T-helper 1 cell treated with Interleukin-12 subunit alpha and Interleukin-12 subunit beta and Interleukin-4 antibody, amounts not matched to agents 30 ng/mL and 1 ng/mL, for 36 hours (primary cell): ENCODE results near the gene NT5C3B. TPM values are rescaled to one million over a fixed set of nuclear protein-coding genes. Genes with fewer than 3 reads are reported as not detected.

ENCODE experiments used
- intact Hi-C: fragments of 100-400 bp; cut with micrococcal nuclease; formaldehyde crosslinking; loops from one replicate; pipeline ENCODE4 v1.15.1; 2024
- total RNA-seq: library from RNA; stranded (reverse); gene quantifications from 2 replicates; pipeline ENCODE4 v1.2.3, GENCODE V29; 2022

The NT5C3B gene
- total RNA-seq, 1 donor from 2014 or later, result 24.9 TPM

DNA sequence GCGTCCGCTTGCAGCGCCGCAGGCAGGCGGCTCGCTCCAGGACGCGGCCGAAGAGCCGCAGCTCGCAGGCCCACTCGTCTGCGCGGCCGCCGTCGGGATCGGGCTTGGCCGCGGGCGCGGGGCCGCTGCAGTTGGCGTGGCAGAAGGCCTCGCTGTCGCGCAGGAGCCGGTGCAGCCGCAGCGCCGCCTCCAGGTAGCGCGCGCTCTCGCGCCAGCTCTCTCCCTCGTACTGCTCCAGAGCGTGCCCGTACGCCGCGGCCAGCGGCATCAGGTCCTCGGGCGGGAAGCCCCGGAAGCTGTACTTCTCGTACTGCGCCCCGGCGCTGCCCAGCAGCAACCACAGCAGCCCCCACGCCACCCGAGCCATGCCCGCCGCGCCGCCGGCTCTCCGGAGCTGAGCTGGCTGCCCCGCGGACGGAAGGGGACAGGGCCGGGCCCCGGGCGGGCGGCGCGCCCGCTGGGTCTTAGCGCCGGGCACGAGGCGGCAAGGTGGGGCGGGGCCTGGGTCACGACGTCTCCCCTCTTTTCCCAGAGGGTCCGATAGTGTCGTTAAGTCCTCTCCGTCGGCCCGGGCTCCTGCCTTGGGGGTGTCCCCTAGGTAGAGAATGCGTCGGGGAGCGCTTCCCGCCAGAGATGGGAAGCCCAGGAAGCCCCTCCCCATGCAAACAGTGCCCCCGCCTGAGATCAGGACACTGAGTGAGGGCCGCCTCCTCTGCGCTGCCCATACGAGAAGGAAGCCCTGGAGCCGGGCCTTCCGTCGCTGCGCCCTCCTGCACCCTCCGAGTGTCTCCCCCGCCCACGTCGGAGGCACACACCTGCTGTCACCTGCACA lies 24.3 kb downstream of the NT5C3B start, which contains the start of gene P3H4:
P3H4 (minus strand) TSS at position 401 of the 832 bp plus-strand sequence; CDS start at position 367, 34 bp downstream.
- intact Hi-C loops, result loop anchor here (1.0 to 2.0 kb wide), 3 partner anchors 25 to 53 kb away; partner anchors contain the start of genes JUP, KLHL11 and NT5C3B

DNA sequence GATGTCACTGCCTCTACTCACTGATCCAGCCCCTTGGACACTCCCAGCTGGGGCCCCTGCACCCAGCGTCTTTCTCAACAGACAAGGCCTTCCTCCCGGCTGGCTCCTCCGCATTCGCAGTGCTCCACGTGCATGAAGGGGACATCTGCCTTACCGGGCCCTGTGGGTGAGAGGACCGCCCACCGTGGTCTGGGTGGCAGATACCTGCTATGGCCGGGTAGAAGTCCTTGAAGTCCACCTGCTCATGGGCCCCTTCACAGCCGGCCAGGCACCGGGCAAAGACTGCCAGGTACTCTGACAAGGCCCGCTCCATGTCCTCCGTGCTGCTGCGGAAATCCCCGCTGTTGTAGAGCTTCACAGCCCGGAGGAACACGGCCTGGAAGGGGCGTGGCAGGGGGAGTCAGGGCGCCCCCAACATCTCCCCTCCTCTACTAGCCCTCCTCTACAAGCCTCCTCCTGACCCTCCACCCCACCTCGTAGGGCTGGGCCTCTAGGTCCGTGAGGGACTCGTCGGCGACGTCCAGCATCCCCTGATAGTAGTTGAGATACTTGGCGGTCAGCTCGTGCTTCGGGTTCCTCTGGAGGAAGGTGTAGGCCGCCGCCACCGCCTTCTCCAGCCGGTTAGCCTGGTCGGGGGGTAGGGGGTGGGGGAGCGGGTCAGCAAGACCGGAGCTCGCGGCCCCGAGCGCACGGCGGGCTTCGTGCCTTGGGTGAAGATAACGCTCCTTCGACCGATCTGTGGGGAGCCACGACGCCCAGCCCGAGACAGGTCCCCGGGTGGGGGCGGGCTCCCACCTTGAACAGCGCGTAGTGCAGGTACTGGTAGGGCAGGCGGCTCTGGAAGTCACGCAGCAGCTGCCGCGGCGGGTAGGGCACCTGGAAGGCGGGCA lies 25.1 kb downstream of the NT5C3B start:
- intact Hi-C loops, result loop anchor here (1.0 to 2.0 kb wide), 3 partner anchors 24 to 54 kb away; partner anchors contain the start of genes JUP, KLHL11 and NT5C3B

DNA sequence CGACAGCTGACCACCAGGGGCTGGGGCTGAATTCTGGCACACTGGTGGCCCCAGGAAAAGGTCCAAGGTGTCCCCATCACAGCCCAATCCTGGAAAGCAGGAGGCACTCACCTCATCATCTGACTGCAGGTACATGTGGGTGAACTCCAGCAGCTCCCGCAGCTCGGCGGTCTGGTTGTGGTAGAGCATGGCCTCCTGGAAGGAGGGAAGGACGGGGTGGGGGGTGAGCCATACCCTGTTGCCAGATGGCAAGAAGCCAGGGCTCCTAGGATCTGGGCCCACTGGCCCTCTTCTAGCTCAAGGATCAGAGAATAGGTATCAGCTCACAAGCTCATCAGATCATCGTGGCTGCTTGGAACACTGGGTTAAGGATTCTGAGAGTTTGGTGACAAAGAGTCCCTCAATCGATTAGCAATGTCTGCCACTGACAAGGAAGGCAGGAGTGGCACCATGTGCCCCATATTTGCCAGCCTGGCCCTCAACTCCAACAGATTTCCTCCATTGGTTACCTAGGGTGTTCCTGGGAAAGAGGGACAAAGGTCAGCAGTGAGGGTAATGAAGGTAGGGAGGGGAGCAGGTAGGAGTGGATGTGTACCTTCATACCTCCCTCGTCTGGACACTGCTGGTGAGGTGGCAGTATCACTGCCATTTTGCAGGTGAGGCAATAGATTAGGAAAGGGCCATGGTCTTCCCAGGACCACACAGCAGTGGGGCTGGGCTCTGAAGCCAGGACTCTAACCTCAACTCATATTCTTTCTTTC lies 29.2 kb downstream of the NT5C3B start:
- intact Hi-C loops, result no loop called here

GRCh38 chr17:41803049-41804020 lies 32.7 kb downstream of the NT5C3B start:
- intact Hi-C loops, result loop anchor here (5.0 kb wide), 1 partner anchor 64 kb away; the partner anchor contains the start of gene KLHL11

GRCh38 chr17:41801374-41802271 lies 34.4 kb downstream of the NT5C3B start:
- intact Hi-C loops, result loop anchor here (1.0 to 5.0 kb wide), 2 partner anchors 63 to 66 kb away; partner anchors contain the start of gene KLHL11

DNA sequence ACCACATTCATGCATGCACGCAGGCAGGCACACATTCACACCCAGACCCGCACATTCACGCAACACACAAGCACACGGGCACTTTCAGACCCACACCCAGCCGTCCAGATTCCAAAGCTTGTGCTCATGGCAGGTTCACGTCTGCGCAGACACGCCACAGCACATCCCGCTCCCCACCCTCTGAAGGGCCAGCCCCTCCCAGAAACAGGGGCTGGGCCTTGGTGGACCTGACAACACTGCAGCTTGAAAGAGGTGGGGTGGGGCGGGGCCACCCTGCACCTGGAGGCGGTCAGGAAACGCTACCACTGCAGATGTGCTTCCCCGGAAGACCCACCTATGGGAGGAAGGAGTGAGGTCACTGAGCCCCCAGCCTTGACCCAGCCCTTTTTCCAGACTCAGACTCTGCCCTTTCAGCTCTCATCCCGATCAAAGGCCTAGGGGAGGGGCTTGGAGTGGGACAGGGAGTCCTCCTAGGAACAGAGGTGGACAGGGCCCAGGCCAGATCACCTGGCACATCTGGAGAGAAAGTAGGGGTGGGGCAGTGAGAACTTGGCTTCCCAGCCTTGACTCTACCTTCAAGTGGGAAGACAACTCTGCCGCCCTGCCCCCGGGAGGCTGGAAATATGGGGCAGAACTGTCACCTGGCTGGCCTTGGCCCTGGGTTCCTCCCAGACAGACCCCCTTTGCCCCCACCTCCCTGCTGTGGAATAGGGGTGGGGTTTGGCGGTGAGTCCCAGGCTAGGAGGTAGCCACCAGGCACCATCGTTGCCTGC lies 35.2 kb downstream of the NT5C3B start:
- intact Hi-C loops, result loop anchor here (1.0 to 5.0 kb wide), 2 partner anchors 62 to 67 kb away; partner anchors contain the start of gene KLHL11

DNA sequence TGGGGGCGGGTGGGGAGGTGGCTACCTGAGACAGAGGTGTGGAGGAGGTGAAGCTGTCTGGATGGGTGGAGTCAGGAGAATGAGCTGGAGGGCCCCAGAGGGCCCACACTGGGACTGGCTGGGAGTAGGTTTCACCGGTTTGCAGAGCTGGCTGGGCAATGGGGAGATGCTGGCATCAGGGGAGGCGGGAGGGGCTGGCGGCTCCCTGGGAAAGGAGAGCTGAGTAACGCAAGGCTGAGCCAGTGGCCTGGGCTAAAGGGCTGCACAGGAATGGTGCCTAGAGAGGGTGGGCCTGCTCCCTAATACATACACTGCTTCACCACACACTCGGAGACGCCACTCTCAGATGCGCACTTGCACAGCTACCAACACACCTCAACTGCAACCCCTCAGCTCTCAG lies 36.7 kb downstream of the NT5C3B start:
- intact Hi-C loops, result no loop called here

- intact Hi-C loops, result no loop called here
Measured at GRCh38 chr17:41797377-41797776, 38.7 kb downstream of the NT5C3B start.

DNA sequence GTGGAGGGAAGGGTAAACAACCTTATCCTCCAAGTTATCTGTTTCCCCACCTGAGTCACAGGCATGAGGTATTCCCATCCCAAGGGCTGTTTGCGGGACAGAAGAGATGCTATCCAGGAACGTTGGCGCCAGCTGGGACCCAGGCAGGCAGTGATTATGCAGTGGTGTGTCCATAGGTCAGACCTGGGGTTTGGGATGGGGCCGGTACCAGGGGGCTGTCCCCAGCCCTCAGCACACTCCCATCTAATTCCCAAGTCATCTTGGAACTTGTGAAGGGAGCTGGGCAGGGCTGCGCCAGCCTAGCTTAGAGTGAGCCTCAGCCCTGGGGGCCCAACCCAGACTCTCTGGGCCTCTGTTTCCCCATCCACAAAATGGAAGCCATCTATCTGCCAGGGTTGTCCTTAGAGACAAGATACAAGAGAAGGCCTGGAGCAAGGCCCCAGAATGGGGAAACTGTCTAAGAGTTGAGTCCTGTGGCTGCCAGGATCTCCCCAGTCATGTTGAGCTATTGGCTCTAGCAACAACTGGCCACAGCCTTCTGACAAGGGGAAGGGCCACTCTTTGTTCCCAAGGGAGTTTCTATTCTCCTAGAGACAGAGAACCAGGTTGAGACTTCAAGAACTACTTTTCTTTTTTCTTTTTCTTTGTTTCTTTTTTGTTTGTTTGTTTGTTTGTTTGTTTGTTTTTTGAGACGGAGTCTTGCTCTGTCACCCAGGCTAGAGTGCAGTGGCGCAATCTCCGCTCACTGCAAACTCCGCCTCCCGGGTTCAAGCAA lies 39.7 kb downstream of the NT5C3B start:
- intact Hi-C loops, result no loop called here

DNA sequence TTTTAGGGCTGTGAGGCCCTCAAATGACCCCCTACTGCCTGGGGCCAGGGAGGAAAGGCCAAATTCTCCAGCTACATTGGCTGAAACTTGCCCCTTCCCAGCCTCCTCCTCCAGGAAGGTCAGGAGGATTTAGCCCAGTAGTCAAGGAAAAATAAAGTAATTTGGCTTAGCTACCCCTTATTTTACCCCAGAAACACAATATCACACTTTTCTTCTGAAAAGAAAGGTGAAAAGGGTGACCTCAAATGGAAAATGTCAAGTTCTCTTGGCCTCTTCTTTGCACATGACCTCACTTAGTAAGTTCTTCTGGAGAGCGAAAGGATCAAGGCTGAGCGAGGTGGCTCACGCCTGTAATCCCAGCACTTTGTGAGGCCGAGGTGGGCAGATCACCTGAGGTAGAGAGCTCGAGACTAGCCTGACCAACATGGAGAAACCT lies 41.5 kb downstream of the NT5C3B start:
- intact Hi-C loops, result no loop called here

DNA sequence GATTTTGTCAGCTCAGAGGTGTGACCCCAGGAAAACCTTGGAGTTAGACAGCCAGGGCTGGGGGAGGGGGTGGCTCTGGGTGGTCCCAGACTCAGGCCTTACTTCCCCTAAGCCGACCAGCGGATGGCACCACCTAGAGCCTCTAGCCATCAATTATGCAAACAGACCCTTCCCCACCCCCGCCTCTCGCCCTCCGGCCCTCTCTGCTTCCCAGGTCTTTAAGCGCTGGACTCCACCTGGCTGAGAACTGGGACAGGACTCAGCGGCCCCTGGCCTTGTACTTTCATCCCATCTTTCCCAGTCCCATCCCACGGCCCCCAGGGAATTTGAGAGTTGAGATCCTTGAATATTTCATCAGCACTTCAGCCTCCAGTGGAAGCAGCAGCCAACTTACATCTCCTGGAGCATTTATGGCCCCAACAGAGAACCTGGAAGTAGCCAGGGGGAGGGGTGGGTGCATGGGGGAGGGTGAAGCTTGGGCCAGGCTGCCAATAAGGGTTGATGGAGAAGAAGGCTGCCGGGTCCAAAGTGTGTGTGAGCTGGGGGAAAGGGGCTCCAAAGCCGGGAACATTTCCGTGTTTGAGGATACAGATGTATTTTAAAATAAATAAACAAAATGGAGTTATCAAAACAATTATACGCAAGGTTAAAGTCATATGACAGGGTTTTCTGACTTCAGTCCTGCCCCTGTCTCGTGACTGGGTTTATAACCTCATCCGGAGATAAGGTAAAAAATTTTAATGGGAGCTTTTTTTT lies 42.1 kb downstream of the NT5C3B start:
- intact Hi-C loops, result no loop called here

GRCh38 chr17:41792845-41793783 lies 42.9 kb downstream of the NT5C3B start:
- intact Hi-C loops, result no loop called here

DNA sequence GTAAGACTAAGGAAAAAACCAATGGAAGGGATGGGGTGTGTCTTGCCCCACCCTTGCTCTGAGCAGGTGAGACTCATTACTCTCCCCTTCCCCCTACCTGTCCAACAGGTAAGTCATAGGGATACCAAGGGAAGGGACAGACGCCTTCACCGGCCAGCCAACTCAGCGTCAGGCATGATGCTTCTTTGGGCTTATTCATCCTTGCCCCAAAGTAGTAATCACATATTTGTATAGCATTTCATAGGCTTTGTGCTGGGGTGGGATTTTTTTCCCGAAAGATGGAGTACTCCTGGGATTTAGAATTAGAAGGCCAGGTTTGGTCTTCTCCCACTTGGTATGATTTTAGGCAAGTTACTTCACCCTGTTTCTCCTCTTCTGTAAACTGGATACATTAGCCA lies 49.0 kb downstream of the NT5C3B start:
- intact Hi-C loops, result loop anchor here (2.0 to 5.0 kb wide), 3 partner anchors 24 to 78 kb away; partner anchors contain the start of genes KLHL10, KLHL11, NT5C3B and P3H4

GRCh38 chr17:41786227-41787020 lies 49.6 kb downstream of the NT5C3B start, which contains the start of gene JUP:
Gene JUP, minus strand, starts transcription at chr17:41786711. Its CDS starts 14,857 bp downstream, at chr17:41771854.
- intact Hi-C loops, result loop anchor here (1.0 to 5.0 kb wide), 4 partner anchors 24 to 78 kb away; partner anchors contain the start of genes KLHL10, KLHL11, NT5C3B and P3H4
